Uterus (tissue), 4 donors: ENCODE measurements around the gene HOXC5. TPM values are rescaled to one million over a fixed set of nuclear protein-coding genes. Genes with fewer than 3 reads are reported as not detected.

Source experiments
- DNase-seq, 2 donors: peaks; one replicate each; pipeline ENCODE4 v3.0.0-alpha.2; 2019 to 2020
- H3K27ac ChIP-seq, 2 donors: fragments of 200-600 bp; sonication (generic); 1 replicate in 1 of 2; 2 replicates in 1 of 2; pipeline ENCODE4 v1.5.1; 2016 to 2018
- H3K27me3 ChIP-seq, 2 donors: fragments of 200-600 bp; sonication (generic); one replicate each; pipeline ENCODE4 v1.5.1; 2018 to 2019; ENCODE audit warnings: control low read depth in 1 of 2
- H3K36me3 ChIP-seq, 2 donors: fragments of 200-600 bp; sonication (generic); one replicate each; pipeline ENCODE4 v1.5.1; 2019; ENCODE audit warnings: control low read depth in 1 of 2
- H3K4me1 ChIP-seq, 2 donors: fragments of 200-600 bp; sonication (generic); one replicate each; pipeline ENCODE4 v1.5.1; 2018 to 2019; ENCODE audit warnings: control low read depth in 1 of 2
- H3K4me3 ChIP-seq, 2 donors: fragments of 200-600 bp; sonication (generic); 1 replicate in 1 of 2; 2 replicates in 1 of 2; pipeline ENCODE4 v1.5.1; 2018 to 2019; ENCODE audit warnings: mild to moderate bottlenecking in 1 of 2
- H3K9me3 ChIP-seq, 2 donors: fragments of 200-600 bp; sonication (generic); one replicate each; pipeline ENCODE4 v1.5.1; 2019; ENCODE audit warnings: control low read depth in 1 of 2
- POLR2A ChIP-seq, 2 donors: fragments of 450-650 bp; IDR thresholded peaks; one replicate each; pipeline ENCODE4 v1.6.1; 2016; ENCODE audit warnings: antibody characterized with exemption in 2 of 2, mild to moderate bottlenecking in 1 of 2, moderate library complexity in 1 of 2
- intact Hi-C: fragments of 100-400 bp; cut with DNase I; formaldehyde crosslinking; loops from one replicate; pipeline ENCODE4 v1.15.1; 2023; ENCODE audit warnings: low total_unique reads
- total RNA-seq, 4 donors: library from RNA; depleted of rRNA in 3 of 4; stranded (reverse); fragments of >200 nt in 3 of 4; gene quantifications; one replicate each; pipeline versions ENCODE4 v1.1.0 to v1.2.4, GENCODE V29; 2014 to 2023
- TF ChIP-seq, protein P1 (sequence below), 4 experiments: fragments of 200-600 bp in 2 of 4; fragments of 450-650 bp in 2 of 4; sonication (generic) in 2 of 4; IDR thresholded peaks; one replicate each; pipeline ENCODE4 v1.5.1; 2016 to 2019; ENCODE audit warnings: antibody characterized with exemption in 4 of 4, mild to moderate bottlenecking in 2 of 4, moderate library complexity in 1 of 4
- donor health status: DM: yes; HTN: yes; CAD: no.

Gene HOXC5
- total RNA-seq, 4 donors from 2014 or later = 3.5 to 10.2 TPM; not detected in 2

GRCh38 chr12:53989227-53990113 lies 43.4 kb upstream of the HOXC5 start:
- Histone ChIP-seq H3K4me1 (peaks cover 0 to 21% of the 10 kb centered on the region in 2 donors), H3K4me3 (no peak overlapping the region), H3K36me3 (no peaks in the 10 kb centered on the region), H3K27ac (no peak overlapping the region), H3K27me3 (peaks cover 24 to 96% of the 10 kb centered on the region in 2 donors), H3K9me3 (no peaks in the 10 kb centered on the region)
- no peak for TF ChIP-seq POLR2A (IDR thresholded peaks at IDR 0.05)
- TF ChIP-seq, protein P1, sequence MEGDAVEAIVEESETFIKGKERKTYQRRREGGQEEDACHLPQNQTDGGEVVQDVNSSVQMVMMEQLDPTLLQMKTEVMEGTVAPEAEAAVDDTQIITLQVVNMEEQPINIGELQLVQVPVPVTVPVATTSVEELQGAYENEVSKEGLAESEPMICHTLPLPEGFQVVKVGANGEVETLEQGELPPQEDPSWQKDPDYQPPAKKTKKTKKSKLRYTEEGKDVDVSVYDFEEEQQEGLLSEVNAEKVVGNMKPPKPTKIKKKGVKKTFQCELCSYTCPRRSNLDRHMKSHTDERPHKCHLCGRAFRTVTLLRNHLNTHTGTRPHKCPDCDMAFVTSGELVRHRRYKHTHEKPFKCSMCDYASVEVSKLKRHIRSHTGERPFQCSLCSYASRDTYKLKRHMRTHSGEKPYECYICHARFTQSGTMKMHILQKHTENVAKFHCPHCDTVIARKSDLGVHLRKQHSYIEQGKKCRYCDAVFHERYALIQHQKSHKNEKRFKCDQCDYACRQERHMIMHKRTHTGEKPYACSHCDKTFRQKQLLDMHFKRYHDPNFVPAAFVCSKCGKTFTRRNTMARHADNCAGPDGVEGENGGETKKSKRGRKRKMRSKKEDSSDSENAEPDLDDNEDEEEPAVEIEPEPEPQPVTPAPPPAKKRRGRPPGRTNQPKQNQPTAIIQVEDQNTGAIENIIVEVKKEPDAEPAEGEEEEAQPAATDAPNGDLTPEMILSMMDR (IDR thresholded peaks at IDR 0.05) = peak in 1 of 4 experiments; percentile 6
- no peak for DNase-seq
- intact Hi-C loops = no loop called here

- H3K4me3 ChIP-seq = no peak overlapping the region
- TF ChIP-seq, protein P1 (IDR thresholded peaks at IDR 0.05) = no peak
- TF ChIP-seq POLR2A (IDR thresholded peaks at IDR 0.05) = peak in 1 of 2 donors; percentile 12
- H3K27ac ChIP-seq = no peak overlapping the region
- H3K9me3 ChIP-seq = no peaks in the 10 kb centered on the region
- no peak for DNase-seq
- H3K4me1 ChIP-seq = peaks cover 0 to 27% of the 10 kb centered on the region in 2 donors
- no peaks in the 10 kb centered on the region for H3K36me3 ChIP-seq
- peaks cover 27 to 96% of the 10 kb centered on the region in 2 donors for H3K27me3 ChIP-seq
- intact Hi-C loops = no loop called here
Observed at GRCh38 chr12:53990311-53991076, 42.4 kb upstream of the HOXC5 start.

- TF ChIP-seq, protein P1 (IDR thresholded peaks at IDR 0.05) = no peak
- no peak for TF ChIP-seq POLR2A (IDR thresholded peaks at IDR 0.05)
- H3K4me3 ChIP-seq = no peak overlapping the region
- no peak for DNase-seq
Observed at GRCh38 chr12:53991077-53991460, 41.8 kb upstream of the HOXC5 start.

DNA sequence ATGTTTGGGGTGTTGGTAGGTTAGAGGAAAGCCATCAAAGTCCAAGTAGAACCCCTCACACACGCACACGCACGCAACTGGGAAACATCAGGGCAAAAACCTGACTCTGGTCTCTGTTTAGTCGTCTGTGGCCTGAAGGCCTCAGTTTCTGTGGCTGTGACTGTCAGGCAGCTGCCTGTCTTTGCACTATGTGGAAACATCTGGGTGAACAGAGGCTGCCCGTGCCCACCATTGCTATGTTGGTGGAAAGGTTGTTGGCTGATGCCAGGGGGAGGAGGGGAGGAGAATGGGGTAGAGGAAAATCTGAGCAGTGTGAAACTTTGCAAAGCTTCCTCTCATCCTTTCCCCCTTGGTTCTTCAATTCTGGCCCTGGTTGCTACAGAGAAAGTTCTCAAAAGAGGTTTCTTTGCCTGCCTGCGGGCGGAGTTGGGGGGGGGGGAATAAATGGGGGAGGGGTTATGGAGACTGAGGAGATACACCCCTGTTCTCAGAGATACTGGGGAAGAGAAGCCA lies 40.4 kb upstream of the HOXC5 start:
- H3K27me3 ChIP-seq = peaks cover 22 to 95% of the 10 kb centered on the region in 2 donors
- TF ChIP-seq POLR2A (IDR thresholded peaks at IDR 0.05) = no peak
- H3K4me1 ChIP-seq = peaks cover 0 to 23% of the 10 kb centered on the region in 2 donors
- H3K27ac ChIP-seq = no peak overlapping the region
- H3K36me3 ChIP-seq = no peaks in the 10 kb centered on the region
- no peak for DNase-seq
- H3K4me3 ChIP-seq = no peak overlapping the region
- intact Hi-C loops = no loop called here
- H3K9me3 ChIP-seq = no peaks in the 10 kb centered on the region

More at GRCh38 chr12:53991077-53991460, 41.8 kb upstream of the HOXC5 start:
- Histone ChIP-seq H3K4me1 (peaks cover 0 to 23% of the 10 kb centered on the region in 2 donors), H3K36me3 (no peaks in the 10 kb centered on the region), H3K9me3 (no peaks in the 10 kb centered on the region), H3K27me3 (peaks cover 22 to 96% of the 10 kb centered on the region in 2 donors), H3K27ac (no peak overlapping the region)
- intact Hi-C loops = no loop called here

- peaks cover 21 to 93% of the 10 kb centered on the region in 2 donors for H3K27me3 ChIP-seq
- intact Hi-C loops = no loop called here
- H3K4me3 ChIP-seq = no peak overlapping the region
- peaks cover 0 to 23% of the 10 kb centered on the region in 2 donors for H3K4me1 ChIP-seq
- no peak overlapping the region for H3K27ac ChIP-seq
- no peaks in the 10 kb centered on the region for H3K36me3 ChIP-seq
- TF ChIP-seq, protein P1 (IDR thresholded peaks at IDR 0.05) = no peak
- TF ChIP-seq POLR2A (IDR thresholded peaks at IDR 0.05) = no peak
- no peak for DNase-seq
- H3K9me3 ChIP-seq = no peaks in the 10 kb centered on the region
Observed at GRCh38 chr12:53993162-53994008, 39.5 kb upstream of the HOXC5 start.
